WTC11 (cell line): ENCODE results near the gene HDAC5. TPM values are rescaled to one million over a fixed set of nuclear protein-coding genes. Genes with fewer than 3 reads are reported as not detected.

Source experiments
- ATAC-seq: fragments of 200-7000 bp; cut with Tn5 transposase; 2 replicates; pipeline ENCODE4 v1.10.0; 2021; ENCODE audit warnings: mild to moderate bottlenecking, moderate library complexity
- CTCF ChIA-PET: fragments of 300-600 bp; sonication (Branson Sonifier 250); formaldehyde crosslinking; loops from one replicate; lab custom pipeline; 2021; ENCODE audit warnings: antibody characterized with exemption; lab: Charles Lee
- POLR2A ChIA-PET: fragments of 350-600 bp; sonication (Branson Sonifier 250); formaldehyde crosslinking; loops from one replicate; lab custom pipeline; 2021; ENCODE audit warnings: antibody characterized with exemption; lab: Charles Lee
- DNase-seq: peaks from one replicate; pipeline ENCODE4 v3.0.0; 2021; ENCODE audit warnings: low spot score
- H3K27ac Mint-ChIP-seq: 2 replicates; pipeline ENCODE4 v1.8.0; 2021; ENCODE audit warnings: mixed read lengths
- H3K27me3 Mint-ChIP-seq: 2 replicates; pipeline ENCODE4 v1.8.0; 2021; ENCODE audit warnings: low read depth, mild to moderate bottlenecking, moderate library complexity, mixed read lengths
- H3K36me3 Mint-ChIP-seq: 2 replicates; pipeline ENCODE4 v1.8.0; 2021; ENCODE audit warnings: mixed read lengths
- H3K4me1 Mint-ChIP-seq: 2 replicates; pipeline ENCODE4 v1.8.0; 2022; ENCODE audit warnings: mixed read lengths
- H3K4me3 Mint-ChIP-seq: 2 replicates; pipeline ENCODE4 v1.8.0; 2021; ENCODE audit warnings: mild to moderate bottlenecking, moderate library complexity, mixed read lengths
- H3K9me3 Mint-ChIP-seq: 2 replicates; pipeline ENCODE4 v1.8.0; 2021; ENCODE audit warnings: mixed read lengths
- AR ChIP-seq: fragments of 250-450 bp; sonication (Bioruptor Pico); IDR thresholded peaks from 2 replicates; pipeline ENCODE4 v1.9.0; 2021; ENCODE audit warnings: mild to moderate bottlenecking
- ATF6 ChIP-seq: sonication (generic); formaldehyde crosslinking; IDR thresholded peaks from 2 replicates; pipeline ENCODE4 v1.8.1; 2023; ENCODE audit warnings: mild to moderate bottlenecking, missing genetic modification reagents
- CREB1 ChIP-seq: sonication (generic); formaldehyde crosslinking; IDR thresholded peaks from 2 replicates; pipeline ENCODE4 v1.8.0; 2023; ENCODE audit warnings: mild to moderate bottlenecking, missing genetic modification reagents
- CREM ChIP-seq: sonication (generic); formaldehyde crosslinking; IDR thresholded peaks from 2 replicates; pipeline ENCODE4 v1.8.1; 2022; ENCODE audit warnings: mild to moderate bottlenecking, missing genetic modification reagents, moderate library complexity
- E2F4 ChIP-seq: sonication (generic); formaldehyde crosslinking; IDR thresholded peaks from 2 replicates; pipeline ENCODE4 v1.8.1; 2022; ENCODE audit warnings: low read depth, mild to moderate bottlenecking, moderate library complexity, missing genetic modification reagents, borderline replicate concordance
- EMX1 ChIP-seq: fragments of 250-450 bp; sonication (Bioruptor Pico); IDR thresholded peaks from 2 replicates; pipeline ENCODE4 v1.8.0; 2021; ENCODE audit warnings: mild to moderate bottlenecking
- FOXJ3 ChIP-seq: sonication (generic); formaldehyde crosslinking; IDR thresholded peaks from 2 replicates; pipeline ENCODE4 v1.9.0; 2021; ENCODE audit warnings: missing genetic modification reagents, mild to moderate bottlenecking, borderline replicate concordance
- FOXP4 ChIP-seq: sonication (generic); formaldehyde crosslinking; IDR thresholded peaks from 2 replicates; pipeline ENCODE4 v1.8.0; 2022; ENCODE audit warnings: mild to moderate bottlenecking, missing genetic modification reagents
- JUN ChIP-seq: sonication (generic); formaldehyde crosslinking; IDR thresholded peaks from 2 replicates; pipeline ENCODE4 v1.8.0; 2023; ENCODE audit warnings: mild to moderate bottlenecking, missing genetic modification reagents
- NFE2L1 ChIP-seq: sonication (generic); formaldehyde crosslinking; IDR thresholded peaks from 2 replicates; pipeline ENCODE4 v1.8.1; 2023; ENCODE audit warnings: missing genetic modification reagents
- NR2C2 ChIP-seq: sonication (generic); formaldehyde crosslinking; IDR thresholded peaks from 2 replicates; pipeline ENCODE4 v1.8.0; 2022; ENCODE audit warnings: mild to moderate bottlenecking, missing genetic modification reagents
- PRRX2 ChIP-seq: fragments of 250-450 bp; sonication (Bioruptor Pico); IDR thresholded peaks from 2 replicates; pipeline ENCODE4 v1.8.0; 2021; ENCODE audit warnings: mild to moderate bottlenecking
- RELA ChIP-seq: sonication (generic); formaldehyde crosslinking; IDR thresholded peaks from 2 replicates; pipeline ENCODE4 v1.8.1; 2022; ENCODE audit warnings: missing genetic modification reagents, mild to moderate bottlenecking, borderline replicate concordance
- STAT6 ChIP-seq: sonication (generic); formaldehyde crosslinking; conservative IDR thresholded peaks from 2 replicates; pipeline ENCODE4 v1.8.1; 2023; ENCODE audit warnings: mild to moderate bottlenecking, low read depth, missing genetic modification reagents, moderate library complexity
- TCF7 ChIP-seq: sonication (generic); formaldehyde crosslinking; IDR thresholded peaks from 2 replicates; pipeline ENCODE4 v1.8.0; 2022; ENCODE audit warnings: mild to moderate bottlenecking, low read depth, missing genetic modification reagents, moderate library complexity
- TP53 ChIP-seq: sonication (generic); formaldehyde crosslinking; IDR thresholded peaks from 2 replicates; pipeline ENCODE4 v1.8.1; 2023; ENCODE audit warnings: mild to moderate bottlenecking, missing genetic modification reagents
- ZBTB21 ChIP-seq: sonication (generic); formaldehyde crosslinking; IDR thresholded peaks from 2 replicates; pipeline ENCODE4 v1.8.1; 2023; ENCODE audit warnings: mild to moderate bottlenecking, missing genetic modification reagents, borderline replicate concordance
- ZBTB43 ChIP-seq: sonication (generic); formaldehyde crosslinking; IDR thresholded peaks from 2 replicates; pipeline ENCODE4 v1.8.1; 2023; ENCODE audit warnings: mild to moderate bottlenecking, missing genetic modification reagents
- ZNF281 ChIP-seq: sonication (generic); formaldehyde crosslinking; IDR thresholded peaks from 2 replicates; pipeline ENCODE4 v1.8.0; 2023; ENCODE audit warnings: mild to moderate bottlenecking, missing genetic modification reagents
- ZNF317 ChIP-seq: sonication (generic); formaldehyde crosslinking; IDR thresholded peaks from 2 replicates; pipeline ENCODE4 v1.8.1; 2023; ENCODE audit warnings: low read depth, mild to moderate bottlenecking, moderate library complexity, missing genetic modification reagents, borderline replicate concordance
- ZNF396 ChIP-seq: fragments of 250-450 bp; sonication (Bioruptor Pico); IDR thresholded peaks from 2 replicates; pipeline ENCODE4 v1.8.0; 2021; ENCODE audit warnings: mild to moderate bottlenecking, moderate library complexity, borderline replicate concordance
- total RNA-seq: library from RNA; stranded (reverse); gene quantifications from 3 replicates; pipeline ENCODE4 v1.2.3, GENCODE V29; 2021

The HDAC5 gene
- total RNA-seq, 1 experiment from 2014 or later: 61.6 TPM

- no peak overlapping the region for H3K4me3 Mint-ChIP-seq
- H3K27ac Mint-ChIP-seq: peak overlapping the region; percentile 84
- peaks cover 29% of the 10 kb centered on the region for H3K36me3 Mint-ChIP-seq
- peaks cover 27% of the 10 kb centered on the region for H3K4me1 Mint-ChIP-seq
- H3K27me3 Mint-ChIP-seq: no peaks in the 10 kb centered on the region
- H3K9me3 Mint-ChIP-seq: no peaks in the 10 kb centered on the region
- CTCF ChIA-PET: interaction anchor here (0.5 to 4.5 kb wide), 4 partner anchors 12 to 42 kb away, joined by 3 to 41 read pairs (median 8); no protein-coding TSS in a partner anchor
- ATAC-seq (no peak), DNase-seq (no peak)
- POLR2A ChIA-PET: interaction anchor here (2.4 kb wide), 1 partner anchor 10 kb away, joined by 13 read pairs; no protein-coding TSS in a partner anchor
- TF ChIP-seq CREM (CRISPR knock-in tag): no peak
- TF ChIP-seq PRRX2: no peak
- no peak for TF ChIP-seq RELA (CRISPR knock-in tag)
- TF ChIP-seq AR (CRISPR knock-in tag): no peak
- no peak for TF ChIP-seq NR2C2
- TF ChIP-seq E2F4 (CRISPR knock-in tag): no peak
- TF ChIP-seq JUN (CRISPR knock-in tag): no peak
- TF ChIP-seq ATF6 (CRISPR knock-in tag): no peak
- TF ChIP-seq ZBTB43 (CRISPR knock-in tag): no peak
- TF ChIP-seq NFE2L1: no peak
- no peak for TF ChIP-seq TP53 (CRISPR knock-in tag)
- TF ChIP-seq ZBTB21 (CRISPR knock-in tag): no peak
- TF ChIP-seq EMX1 (CRISPR knock-in tag): no peak
- no peak for TF ChIP-seq ZNF396
- no peak for TF ChIP-seq STAT6
- no peak for TF ChIP-seq TCF7 (CRISPR knock-in tag)
Measured at GRCh38 chr17:44085908-44086307, 37.5 kb downstream of the HDAC5 start.

- H3K27ac Mint-ChIP-seq: peak overlapping the region; percentile 82
- peaks cover 27% of the 10 kb centered on the region for H3K4me1 Mint-ChIP-seq
- ATAC-seq (no peak), DNase-seq (no peak)
- H3K4me3 Mint-ChIP-seq: no peak overlapping the region
- CTCF ChIA-PET: interaction anchor here (0.7 to 4.5 kb wide), 9 partner anchors 11 to 571 kb away, joined by 3 to 41 read pairs (median 6); partner anchors contain the start of genes ASB16, HDAC5 and MEIOC
- no peaks in the 10 kb centered on the region for H3K9me3 Mint-ChIP-seq
- H3K27me3 Mint-ChIP-seq: no peaks in the 10 kb centered on the region
- H3K36me3 Mint-ChIP-seq: peaks cover 28% of the 10 kb centered on the region
- POLR2A ChIA-PET: interaction anchor here (0.5 to 0.7 kb wide), 4 partner anchors 15 to 34 kb away, joined by 3 to 5 read pairs (median 4); no protein-coding TSS in a partner anchor
- TF ChIP-seq ZNF317 (no peak), CREB1 (CRISPR knock-in tag) (no peak), ZNF281 (CRISPR knock-in tag) (no peak), FOXJ3 (no peak), FOXP4 (no peak)
Measured at GRCh38 chr17:44084921-44085320, 38.5 kb downstream of the HDAC5 start.
